SK-N-SH (cell line): Measurements from ENCODE around the gene FZD1. TPM values are rescaled to one million over a fixed set of nuclear protein-coding genes. Genes with fewer than 3 reads are reported as not detected.

Experiments
- CTCF ChIA-PET: fragments of 300-600, 350-600 bp; formaldehyde crosslinking; extraction: SDS; loops from one replicate; lab custom pipeline; 2021; lab: Yijun Ruan, JAX
- POLR2A ChIA-PET: fragments of 350-600 bp; sonication (Branson Sonifier 250); formaldehyde crosslinking; extraction: SDS; loops from one replicate; lab custom pipeline; 2020; ENCODE audit warnings: antibody characterized with exemption, inconsistent platforms; lab: Yijun Ruan, JAX
- DNase-seq: peaks from one replicate; pipeline ENCODE4 v3.0.0; 2012
- H2AFZ ChIP-seq: fragments of 200-600 bp; sonication (generic); 2 replicates; pipeline ENCODE4 v1.8.1; 2016; ENCODE audit warnings: antibody characterized with exemption, mild to moderate bottlenecking, low read depth
- H3F3A ChIP-seq: fragments of 200-600 bp; sonication (generic); replicated peaks from 2 replicates; pipeline ENCODE3; 2016; ENCODE audit warnings: antibody characterized with exemption, mild to moderate bottlenecking; ENCODE audit not compliant: insufficient read depth
- H3K27ac ChIP-seq, 2 experiments: fragments of 200-500 bp in 1 of 2; fragments of 200-600 bp in 1 of 2; sonication (Bioruptor generic) in 1 of 2; sonication (generic), shearing (Covaris generic) in 1 of 2; 2 replicates each; pipeline versions ENCODE4 v1.5.1 to v1.6.1; 2014 to 2016; ENCODE audit warnings: low read depth in 2 of 2, inconsistent platforms in 1 of 2, low read length in 1 of 2, mild to moderate bottlenecking in 1 of 2, mixed read lengths in 1 of 2
- H3K27me3 ChIP-seq: fragments of 200-600 bp; sonication (generic), shearing (Covaris generic); 2 replicates; pipeline ENCODE4 v1.6.1; 2016; ENCODE audit warnings: mixed run types; ENCODE audit not compliant: insufficient read depth
- H3K36me3 ChIP-seq, 2 experiments: fragments of 200-500 bp in 1 of 2; fragments of 200-600 bp in 1 of 2; sonication (Bioruptor generic) in 1 of 2; sonication (generic) in 1 of 2; replicated peaks in 1 of 2; 2 replicates each; pipeline versions ENCODE3 to v1.5.1; 2014 to 2016; ENCODE audit warnings: low read length in 1 of 2, mild to moderate bottlenecking in 1 of 2; ENCODE audit not compliant: insufficient read depth in 2 of 2, control insufficient read depth in 1 of 2
- H3K4me1 ChIP-seq, 2 experiments: fragments of 200-500 bp in 1 of 2; fragments of 200-600 bp in 1 of 2; sonication (Bioruptor generic) in 1 of 2; sonication (generic), shearing (Covaris generic) in 1 of 2; 2 replicates each; pipeline versions ENCODE4 v1.5.1 to v1.6.1; 2014 to 2016; ENCODE audit warnings: low read depth in 1 of 2, low read length in 1 of 2, mixed run types in 1 of 2; ENCODE audit not compliant: insufficient read depth in 2 of 2, control insufficient read depth in 1 of 2
- H3K4me2 ChIP-seq: fragments of 200-600 bp; sonication (generic), shearing (Covaris generic); 2 replicates; pipeline ENCODE4 v1.6.1; 2017; ENCODE audit warnings: mixed run types
- H3K4me3 ChIP-seq, 2 experiments: fragments of 200-500 bp in 1 of 2; fragments of 200-600 bp in 1 of 2; sonication (Bioruptor generic) in 1 of 2; sonication (generic), shearing (Covaris generic) in 1 of 2; 2 replicates each; pipeline versions ENCODE4 v1.5.1 to v1.8.1; 2014 to 2016; ENCODE audit warnings: low read depth in 2 of 2, inconsistent platforms in 1 of 2, low read length in 1 of 2, mild to moderate bottlenecking in 1 of 2, mixed read lengths in 1 of 2, moderate library complexity in 1 of 2
- H3K79me2 ChIP-seq: fragments of 200-600 bp; sonication (generic); 2 replicates; pipeline ENCODE4 v1.8.1; 2017; ENCODE audit warnings: mild to moderate bottlenecking; ENCODE audit not compliant: insufficient read depth
- H3K9ac ChIP-seq: fragments of 200-600 bp; sonication (generic); 2 replicates; pipeline ENCODE4 v1.6.1; 2017; ENCODE audit warnings: mixed run types
- H3K9me2 ChIP-seq: fragments of 200-600 bp; sonication (generic); 2 replicates; pipeline ENCODE4 v1.6.1; 2017; ENCODE audit warnings: mixed run types
- H3K9me3 ChIP-seq: fragments of 200-600 bp; sonication (generic); 2 replicates; pipeline ENCODE4 v1.6.1; 2017; ENCODE audit warnings: mixed run types, mild to moderate bottlenecking, moderate library complexity
- H4K20me1 ChIP-seq: fragments of 200-600 bp; sonication (generic); 2 replicates; pipeline ENCODE4 v1.6.1; 2017; ENCODE audit warnings: mild to moderate bottlenecking, mixed run types; ENCODE audit not compliant: insufficient read depth
- CHD2 ChIP-seq: fragments of 150-350 bp; IDR thresholded peaks from 2 replicates; pipeline ENCODE4 v1.6.1; 2018; ENCODE audit warnings: low read length; ENCODE audit not compliant: partially characterized antibody
- ELF1 ChIP-seq: IDR thresholded peaks from 2 replicates; pipeline ENCODE4 v1.4.0; 2012
- EZH2phosphoT487 ChIP-seq: fragments of 200-600 bp; sonication (generic); IDR thresholded peaks from 2 replicates; pipeline ENCODE4 v1.6.1; 2017; ENCODE audit warnings: low read depth, mixed run types, mild to moderate bottlenecking, antibody characterized with exemption, moderate library complexity, borderline replicate concordance
- FOXJ3 ChIP-seq: sonication (generic); formaldehyde crosslinking; IDR thresholded peaks from 2 replicates; pipeline ENCODE4 v1.5.1; 2020; ENCODE audit warnings: mild to moderate bottlenecking, missing genetic modification reagents
- FOXM1 ChIP-seq: IDR thresholded peaks from 2 replicates; pipeline ENCODE4 v1.4.0; 2012; ENCODE audit warnings: low read depth, mild to moderate bottlenecking
- GABPA ChIP-seq: IDR thresholded peaks from 2 replicates; pipeline ENCODE4 v1.4.0; 2012; ENCODE audit warnings: low read depth, mild to moderate bottlenecking
- GATA2 ChIP-seq: sonication (generic); formaldehyde crosslinking; IDR thresholded peaks from 2 replicates; pipeline ENCODE4 v1.5.0; 2020; ENCODE audit warnings: mild to moderate bottlenecking, missing genetic modification reagents
- MXI1 ChIP-seq: IDR thresholded peaks from 2 replicates; pipeline ENCODE4 v1.6.1; 2012; ENCODE audit warnings: mild to moderate bottlenecking, low read depth, low read length, improper control_type of control experiment
- NFIC ChIP-seq: IDR thresholded peaks from 2 replicates; pipeline ENCODE4 v1.4.0; 2012; ENCODE audit warnings: borderline replicate concordance
- RAD21 ChIP-seq: IDR thresholded peaks from 2 replicates; pipeline ENCODE4 v1.6.1; 2012; ENCODE audit warnings: mild to moderate bottlenecking, low read length
- RCOR1 ChIP-seq: fragments of 150-350 bp; IDR thresholded peaks from 2 replicates; pipeline ENCODE4 v1.6.1; 2017; ENCODE audit warnings: antibody characterized with exemption, low read length
- RFX5 ChIP-seq: IDR thresholded peaks from 2 replicates; pipeline ENCODE4 v1.6.1; 2012; ENCODE audit warnings: mild to moderate bottlenecking, improper control_type of control experiment, low read length
- RXRA ChIP-seq: IDR thresholded peaks from 2 replicates; pipeline ENCODE4 v1.4.0; 2012; ENCODE audit warnings: low read depth, mild to moderate bottlenecking, borderline replicate concordance
- SIN3A ChIP-seq: IDR thresholded peaks from 2 replicates; pipeline ENCODE4 v1.6.1; 2012; ENCODE audit warnings: low read depth, mild to moderate bottlenecking, low read length, moderate library complexity, borderline replicate concordance
- SMC3 ChIP-seq: IDR thresholded peaks from 2 replicates; pipeline ENCODE4 v1.6.1; 2012; ENCODE audit warnings: low read depth, low read length, improper control_type of control experiment
- TCF12 ChIP-seq: IDR thresholded peaks from 2 replicates; pipeline ENCODE4 v1.4.0; 2012
- YY1 ChIP-seq: IDR thresholded peaks from 2 replicates; pipeline ENCODE4 v1.4.0; 2012; ENCODE audit warnings: low read depth, mild to moderate bottlenecking
- WGBS: methylation state at CpG from one replicate; pipeline ENCODE4 v1.1.6; 2017; ENCODE audit warnings: low lambda C conversion rate; 5-methylcytosine and 5-hydroxymethylcytosine counted together
- polyA plus RNA-seq, 3 experiments: library from polyadenylated mRNA; depleted of rRNA; stranded (reverse); fragments of >200 nt; gene quantifications; 2 replicates each; pipeline ENCODE4 v1.2.3, GENCODE V29; 2012
- TF ChIP-seq, protein P1 (sequence below): IDR thresholded peaks from 2 replicates; pipeline ENCODE4 v1.4.0; 2012; ENCODE audit warnings: low read depth, borderline replicate concordance
- TF ChIP-seq, protein P2 (sequence below): fragments of 150-350 bp; IDR thresholded peaks from 2 replicates; pipeline ENCODE4 v1.6.1; 2016; ENCODE audit warnings: mild to moderate bottlenecking, low read depth, low read length
- TF ChIP-seq, protein P3 (sequence below): IDR thresholded peaks from 2 replicates; pipeline ENCODE4; 2012
- TF ChIP-seq, protein P4 (sequence below): fragments of 150-350 bp; IDR thresholded peaks from 2 replicates; pipeline ENCODE4 v1.6.1; 2017; ENCODE audit warnings: antibody characterized with exemption, low read length, low read depth, borderline replicate concordance
- TF ChIP-seq, protein P5 (sequence below): fragments of 200-600 bp; sonication (generic); IDR thresholded peaks from 2 replicates; pipeline ENCODE4 v1.6.1; 2017; ENCODE audit warnings: antibody characterized with exemption, mild to moderate bottlenecking, moderate library complexity

The FZD1 gene
- polyA plus RNA-seq, 1 of the 3 experiments (the other 2 are of a cell fraction) = 3.8 TPM

DNA sequence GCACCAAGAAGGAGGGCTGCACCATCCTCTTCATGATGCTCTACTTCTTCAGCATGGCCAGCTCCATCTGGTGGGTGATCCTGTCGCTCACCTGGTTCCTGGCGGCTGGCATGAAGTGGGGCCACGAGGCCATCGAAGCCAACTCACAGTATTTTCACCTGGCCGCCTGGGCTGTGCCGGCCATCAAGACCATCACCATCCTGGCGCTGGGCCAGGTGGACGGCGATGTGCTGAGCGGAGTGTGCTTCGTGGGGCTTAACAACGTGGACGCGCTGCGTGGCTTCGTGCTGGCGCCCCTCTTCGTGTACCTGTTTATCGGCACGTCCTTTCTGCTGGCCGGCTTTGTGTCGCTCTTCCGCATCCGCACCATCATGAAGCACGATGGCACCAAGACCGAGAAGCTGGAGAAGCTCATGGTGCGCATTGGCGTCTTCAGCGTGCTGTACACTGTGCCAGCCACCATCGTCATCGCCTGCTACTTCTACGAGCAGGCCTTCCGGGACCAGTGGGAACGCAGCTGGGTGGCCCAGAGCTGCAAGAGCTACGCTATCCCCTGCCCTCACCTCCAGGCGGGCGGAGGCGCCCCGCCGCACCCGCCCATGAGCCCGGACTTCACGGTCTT lies 1.9 kb downstream of the FZD1 start:
- no peaks in the 10 kb centered on the region for H3K9me3 ChIP-seq
- H3K27ac ChIP-seq = no peak overlapping the region
- H3F3A ChIP-seq = peaks cover 10% of the 10 kb centered on the region
- H3K4me3 ChIP-seq = peak overlapping the region; percentile 79 to 92; a peak in 2 of 4 replicates
- TF ChIP-seq TCF12 (no peak), GATA2 (CRISPR knock-in tag) (no peak), MXI1 (no peak), FOXM1 (no peak), EZH2phosphoT487 (no peak), CHD2 (no peak), ELF1 (no peak)
- H3K4me1 ChIP-seq = peaks cover 5 to 31% of the 10 kb centered on the region in 2 experiments; a peak in 3 of 4 replicates
- no peaks in the 10 kb centered on the region for H3K9me2 ChIP-seq
- H3K9ac ChIP-seq = no peak overlapping the region
- DNase-seq = peak; percentile 30
- CTCF ChIA-PET = interaction anchor here (0.9 to 3.0 kb wide), 8 partner anchors 18 to 518 kb away, joined by 3 to 16 read pairs (median 7); no protein-coding TSS in a partner anchor
- POLR2A ChIA-PET = no interaction called here
- no peaks in the 10 kb centered on the region for H4K20me1 ChIP-seq
- H2AFZ ChIP-seq = no peak overlapping the region
- no peaks in the 10 kb centered on the region for H3K27me3 ChIP-seq
- peak overlapping the region; percentile 91 for H3K4me2 ChIP-seq
- peaks cover 0 to 4% of the 10 kb centered on the region in 2 experiments for H3K36me3 ChIP-seq
- WGBS = 99% methylated on average over 40 of the region's 43 CpGs
- peaks cover 9% of the 10 kb centered on the region for H3K79me2 ChIP-seq

DNA sequence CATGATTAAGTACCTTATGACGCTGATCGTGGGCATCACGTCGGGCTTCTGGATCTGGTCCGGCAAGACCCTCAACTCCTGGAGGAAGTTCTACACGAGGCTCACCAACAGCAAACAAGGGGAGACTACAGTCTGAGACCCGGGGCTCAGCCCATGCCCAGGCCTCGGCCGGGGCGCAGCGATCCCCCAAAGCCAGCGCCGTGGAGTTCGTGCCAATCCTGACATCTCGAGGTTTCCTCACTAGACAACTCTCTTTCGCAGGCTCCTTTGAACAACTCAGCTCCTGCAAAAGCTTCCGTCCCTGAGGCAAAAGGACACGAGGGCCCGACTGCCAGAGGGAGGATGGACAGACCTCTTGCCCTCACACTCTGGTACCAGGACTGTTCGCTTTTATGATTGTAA lies 2.5 kb downstream of the FZD1 start:
- POLR2A ChIA-PET = no interaction called here

More for the DNA sequence above, 2.5 kb downstream of the FZD1 start:
- H3K27ac ChIP-seq = no peak overlapping the region
- H3K79me2 ChIP-seq = peaks cover 9% of the 10 kb centered on the region
- H3K36me3 ChIP-seq = peaks cover 0 to 4% of the 10 kb centered on the region in 2 experiments
- 93% methylated on average over 15 of the region's 20 CpGs for WGBS
- CTCF ChIA-PET = interaction anchor here (0.6 to 2.0 kb wide), 6 partner anchors 19 to 518 kb away, joined by 3 to 7 read pairs (median 4); no protein-coding TSS in a partner anchor
- no peaks in the 10 kb centered on the region for H3K27me3 ChIP-seq
- no peaks in the 10 kb centered on the region for H3K9me2 ChIP-seq
- H3K4me2 ChIP-seq = peak overlapping the region; percentile 91; the same call in 1 of the 2 replicates
- DNase-seq = peak; percentile 19
- no peaks in the 10 kb centered on the region for H3K9me3 ChIP-seq
- no peak overlapping the region for H2AFZ ChIP-seq
- TF ChIP-seq TCF12 = no peak
- TF ChIP-seq RXRA = no peak
- TF ChIP-seq FOXM1 = no peak
- TF ChIP-seq, protein P1, sequence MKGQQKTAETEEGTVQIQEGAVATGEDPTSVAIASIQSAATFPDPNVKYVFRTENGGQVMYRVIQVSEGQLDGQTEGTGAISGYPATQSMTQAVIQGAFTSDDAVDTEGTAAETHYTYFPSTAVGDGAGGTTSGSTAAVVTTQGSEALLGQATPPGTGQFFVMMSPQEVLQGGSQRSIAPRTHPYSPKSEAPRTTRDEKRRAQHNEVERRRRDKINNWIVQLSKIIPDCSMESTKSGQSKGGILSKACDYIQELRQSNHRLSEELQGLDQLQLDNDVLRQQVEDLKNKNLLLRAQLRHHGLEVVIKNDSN = no peak
- TF ChIP-seq, protein P2, sequence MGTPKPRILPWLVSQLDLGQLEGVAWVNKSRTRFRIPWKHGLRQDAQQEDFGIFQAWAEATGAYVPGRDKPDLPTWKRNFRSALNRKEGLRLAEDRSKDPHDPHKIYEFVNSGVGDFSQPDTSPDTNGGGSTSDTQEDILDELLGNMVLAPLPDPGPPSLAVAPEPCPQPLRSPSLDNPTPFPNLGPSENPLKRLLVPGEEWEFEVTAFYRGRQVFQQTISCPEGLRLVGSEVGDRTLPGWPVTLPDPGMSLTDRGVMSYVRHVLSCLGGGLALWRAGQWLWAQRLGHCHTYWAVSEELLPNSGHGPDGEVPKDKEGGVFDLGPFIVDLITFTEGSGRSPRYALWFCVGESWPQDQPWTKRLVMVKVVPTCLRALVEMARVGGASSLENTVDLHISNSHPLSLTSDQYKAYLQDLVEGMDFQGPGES = no peak
- no peak for TF ChIP-seq RCOR1
- no peak for TF ChIP-seq YY1
- no peak for TF ChIP-seq RFX5
- TF ChIP-seq, protein P3, sequence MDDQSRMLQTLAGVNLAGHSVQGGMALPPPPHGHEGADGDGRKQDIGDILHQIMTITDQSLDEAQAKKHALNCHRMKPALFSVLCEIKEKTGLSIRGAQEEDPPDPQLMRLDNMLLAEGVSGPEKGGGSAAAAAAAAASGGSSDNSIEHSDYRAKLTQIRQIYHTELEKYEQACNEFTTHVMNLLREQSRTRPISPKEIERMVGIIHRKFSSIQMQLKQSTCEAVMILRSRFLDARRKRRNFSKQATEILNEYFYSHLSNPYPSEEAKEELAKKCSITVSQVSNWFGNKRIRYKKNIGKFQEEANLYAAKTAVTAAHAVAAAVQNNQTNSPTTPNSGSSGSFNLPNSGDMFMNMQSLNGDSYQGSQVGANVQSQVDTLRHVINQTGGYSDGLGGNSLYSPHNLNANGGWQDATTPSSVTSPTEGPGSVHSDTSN = no peak
- TF ChIP-seq MXI1 = no peak
- TF ChIP-seq, protein P4, sequence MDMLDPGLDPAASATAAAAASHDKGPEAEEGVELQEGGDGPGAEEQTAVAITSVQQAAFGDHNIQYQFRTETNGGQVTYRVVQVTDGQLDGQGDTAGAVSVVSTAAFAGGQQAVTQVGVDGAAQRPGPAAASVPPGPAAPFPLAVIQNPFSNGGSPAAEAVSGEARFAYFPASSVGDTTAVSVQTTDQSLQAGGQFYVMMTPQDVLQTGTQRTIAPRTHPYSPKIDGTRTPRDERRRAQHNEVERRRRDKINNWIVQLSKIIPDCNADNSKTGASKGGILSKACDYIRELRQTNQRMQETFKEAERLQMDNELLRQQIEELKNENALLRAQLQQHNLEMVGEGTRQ = no peak
- TF ChIP-seq RAD21 = no peak
- TF ChIP-seq EZH2phosphoT487 = no peak
- no peak for TF ChIP-seq NFIC
- TF ChIP-seq SMC3 = no peak
- TF ChIP-seq FOXJ3 = no peak
- TF ChIP-seq CHD2 = no peak
- no peak for TF ChIP-seq GABPA
- TF ChIP-seq, protein P5, sequence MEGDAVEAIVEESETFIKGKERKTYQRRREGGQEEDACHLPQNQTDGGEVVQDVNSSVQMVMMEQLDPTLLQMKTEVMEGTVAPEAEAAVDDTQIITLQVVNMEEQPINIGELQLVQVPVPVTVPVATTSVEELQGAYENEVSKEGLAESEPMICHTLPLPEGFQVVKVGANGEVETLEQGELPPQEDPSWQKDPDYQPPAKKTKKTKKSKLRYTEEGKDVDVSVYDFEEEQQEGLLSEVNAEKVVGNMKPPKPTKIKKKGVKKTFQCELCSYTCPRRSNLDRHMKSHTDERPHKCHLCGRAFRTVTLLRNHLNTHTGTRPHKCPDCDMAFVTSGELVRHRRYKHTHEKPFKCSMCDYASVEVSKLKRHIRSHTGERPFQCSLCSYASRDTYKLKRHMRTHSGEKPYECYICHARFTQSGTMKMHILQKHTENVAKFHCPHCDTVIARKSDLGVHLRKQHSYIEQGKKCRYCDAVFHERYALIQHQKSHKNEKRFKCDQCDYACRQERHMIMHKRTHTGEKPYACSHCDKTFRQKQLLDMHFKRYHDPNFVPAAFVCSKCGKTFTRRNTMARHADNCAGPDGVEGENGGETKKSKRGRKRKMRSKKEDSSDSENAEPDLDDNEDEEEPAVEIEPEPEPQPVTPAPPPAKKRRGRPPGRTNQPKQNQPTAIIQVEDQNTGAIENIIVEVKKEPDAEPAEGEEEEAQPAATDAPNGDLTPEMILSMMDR = no peak
- TF ChIP-seq SIN3A = no peak
- peaks cover 10% of the 10 kb centered on the region for H3F3A ChIP-seq
- H3K4me3 ChIP-seq = no peak overlapping the region; a peak in 1 of 4 replicates
- H4K20me1 ChIP-seq = no peaks in the 10 kb centered on the region
- peaks cover 5 to 31% of the 10 kb centered on the region in 2 experiments; a peak in 3 of 4 replicates for H3K4me1 ChIP-seq
- no peak overlapping the region for H3K9ac ChIP-seq
